Esophagus muscularis mucosa (tissue), 3 donors: ENCODE results near the gene EPPIN.

Source experiments
- POLR2A ChIP-seq: fragments of 450-650 bp; IDR thresholded peaks from one replicate; pipeline ENCODE4 v1.6.1; 2017; ENCODE audit warnings: antibody characterized with exemption, moderate library complexity, mild to moderate bottlenecking, low read depth
- POLR2AphosphoS5 ChIP-seq, 2 donors: sonication (generic); formaldehyde crosslinking; IDR thresholded peaks; one replicate each; pipeline ENCODE4 v1.6.1; 2017; ENCODE audit warnings: antibody characterized with exemption in 2 of 2
- TF ChIP-seq, protein P1 (sequence below), 3 experiments: fragments of 200-600 bp in 2 of 3; fragments of 450-650 bp in 1 of 3; sonication (generic) in 2 of 3; IDR thresholded peaks; one replicate each; pipeline ENCODE4 v1.5.1; 2017 to 2019; ENCODE audit warnings: antibody characterized with exemption in 3 of 3, mild to moderate bottlenecking in 2 of 3, moderate library complexity in 1 of 3

DNA sequence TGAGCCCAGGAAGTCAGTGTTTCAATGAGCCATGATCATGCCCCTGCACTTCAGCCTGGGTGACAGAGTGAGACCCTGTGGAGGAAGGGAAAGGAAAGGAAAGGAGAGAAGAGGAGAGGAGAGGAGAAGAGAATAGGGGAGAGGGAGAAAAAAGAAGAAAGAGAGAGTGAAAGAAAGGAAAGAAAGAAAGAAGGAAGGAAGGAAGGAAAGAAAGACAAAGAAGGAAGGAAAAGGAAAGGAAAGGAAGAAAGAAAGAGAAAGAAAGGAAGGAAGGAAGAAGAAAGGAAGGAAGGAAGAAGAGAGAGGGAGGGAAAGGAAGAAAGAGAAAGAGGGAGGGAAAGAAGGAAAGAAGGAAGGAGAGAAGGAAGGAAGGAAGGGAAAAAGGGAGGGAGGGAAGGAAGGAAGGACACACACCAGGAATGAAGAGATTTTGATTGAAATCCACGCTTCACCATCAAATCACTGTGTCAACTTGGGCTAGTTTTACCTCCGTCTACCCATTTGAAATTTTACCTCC lies 17.6 kb upstream of the EPPIN start:
- TF ChIP-seq, protein P1, sequence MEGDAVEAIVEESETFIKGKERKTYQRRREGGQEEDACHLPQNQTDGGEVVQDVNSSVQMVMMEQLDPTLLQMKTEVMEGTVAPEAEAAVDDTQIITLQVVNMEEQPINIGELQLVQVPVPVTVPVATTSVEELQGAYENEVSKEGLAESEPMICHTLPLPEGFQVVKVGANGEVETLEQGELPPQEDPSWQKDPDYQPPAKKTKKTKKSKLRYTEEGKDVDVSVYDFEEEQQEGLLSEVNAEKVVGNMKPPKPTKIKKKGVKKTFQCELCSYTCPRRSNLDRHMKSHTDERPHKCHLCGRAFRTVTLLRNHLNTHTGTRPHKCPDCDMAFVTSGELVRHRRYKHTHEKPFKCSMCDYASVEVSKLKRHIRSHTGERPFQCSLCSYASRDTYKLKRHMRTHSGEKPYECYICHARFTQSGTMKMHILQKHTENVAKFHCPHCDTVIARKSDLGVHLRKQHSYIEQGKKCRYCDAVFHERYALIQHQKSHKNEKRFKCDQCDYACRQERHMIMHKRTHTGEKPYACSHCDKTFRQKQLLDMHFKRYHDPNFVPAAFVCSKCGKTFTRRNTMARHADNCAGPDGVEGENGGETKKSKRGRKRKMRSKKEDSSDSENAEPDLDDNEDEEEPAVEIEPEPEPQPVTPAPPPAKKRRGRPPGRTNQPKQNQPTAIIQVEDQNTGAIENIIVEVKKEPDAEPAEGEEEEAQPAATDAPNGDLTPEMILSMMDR (IDR thresholded peaks at IDR 0.05) = no peak
- no peak for TF ChIP-seq POLR2A
- no peak for TF ChIP-seq POLR2AphosphoS5 (IDR thresholded peaks at IDR 0.05)
